Spleen (tissue), 7 donors: ENCODE results near the gene RAB38.

Source experiments
- POLR2A ChIP-seq, 3 donors: fragments of 450-650 bp; IDR thresholded peaks; one replicate each; pipeline ENCODE4 v1.5.1; 2017; ENCODE audit warnings: antibody characterized with exemption in 3 of 3, mild to moderate bottlenecking in 1 of 3
- TF ChIP-seq, protein P1 (sequence below), 11 experiments: fragments of 200-600 bp in 7 of 11; fragments of 450-650 bp in 4 of 11; sonication (generic) in 4 of 11; IDR thresholded peaks in 8 of 11; conservative IDR thresholded peaks in 3 of 11; 1 replicate in 7 of 11; 2 replicates in 4 of 11; pipeline versions ENCODE4 v1.4.0 to v1.8.0; 2016 to 2021; ENCODE audit warnings: antibody characterized with exemption in 11 of 11, inconsistent platforms in 4 of 11, mild to moderate bottlenecking in 1 of 11
- donor health status: DM: no; HTN: no; CAD: no; lungs with moderate emphysema.
- donor health status: DM: no; HTN: no; CAD: no.
- donor health status: DM: no; HTN: no; CAD: no.

DNA sequence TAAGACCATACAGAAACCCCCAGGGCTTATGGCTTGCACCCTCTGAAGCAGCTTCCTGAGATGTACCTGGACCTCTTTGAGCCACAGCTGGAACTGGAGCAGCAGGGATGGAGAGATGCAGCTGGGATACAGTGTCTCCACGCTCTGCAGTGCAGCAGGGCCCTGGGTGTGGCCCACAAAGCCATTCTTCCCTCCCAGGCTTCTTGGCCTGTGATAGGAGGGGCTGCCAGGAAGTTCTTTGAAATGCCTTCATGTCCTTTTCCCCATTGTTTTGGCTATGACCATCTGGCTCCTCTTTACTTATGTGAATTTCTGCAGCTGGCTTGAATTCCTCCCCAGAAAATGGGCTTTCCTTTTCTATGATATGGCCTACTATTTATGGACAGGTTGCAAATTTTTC is 37.1 kb upstream of the RAB38 start:
- TF ChIP-seq, protein P1, sequence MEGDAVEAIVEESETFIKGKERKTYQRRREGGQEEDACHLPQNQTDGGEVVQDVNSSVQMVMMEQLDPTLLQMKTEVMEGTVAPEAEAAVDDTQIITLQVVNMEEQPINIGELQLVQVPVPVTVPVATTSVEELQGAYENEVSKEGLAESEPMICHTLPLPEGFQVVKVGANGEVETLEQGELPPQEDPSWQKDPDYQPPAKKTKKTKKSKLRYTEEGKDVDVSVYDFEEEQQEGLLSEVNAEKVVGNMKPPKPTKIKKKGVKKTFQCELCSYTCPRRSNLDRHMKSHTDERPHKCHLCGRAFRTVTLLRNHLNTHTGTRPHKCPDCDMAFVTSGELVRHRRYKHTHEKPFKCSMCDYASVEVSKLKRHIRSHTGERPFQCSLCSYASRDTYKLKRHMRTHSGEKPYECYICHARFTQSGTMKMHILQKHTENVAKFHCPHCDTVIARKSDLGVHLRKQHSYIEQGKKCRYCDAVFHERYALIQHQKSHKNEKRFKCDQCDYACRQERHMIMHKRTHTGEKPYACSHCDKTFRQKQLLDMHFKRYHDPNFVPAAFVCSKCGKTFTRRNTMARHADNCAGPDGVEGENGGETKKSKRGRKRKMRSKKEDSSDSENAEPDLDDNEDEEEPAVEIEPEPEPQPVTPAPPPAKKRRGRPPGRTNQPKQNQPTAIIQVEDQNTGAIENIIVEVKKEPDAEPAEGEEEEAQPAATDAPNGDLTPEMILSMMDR (IDR thresholded peaks at IDR 0.05 in 8 of 11, conservative IDR thresholded peaks at IDR 0.05 in 3 of 11): no peak
- TF ChIP-seq POLR2A (IDR thresholded peaks at IDR 0.05): no peak
